Dendritic cell treated with granulocyte-macrophage colony-stimulating factor and Interleukin-4, amounts not matched to agents 40 ng/mL and 50 ng/mL, for 4 days (primary cell): ENCODE results near the gene CACNA2D4.
A peak's percentile ranks its signal among the peaks of the same experiment; 100 is the strongest.

Experiments used
- H3K27ac Mint-ChIP-seq: one replicate; pipeline ENCODE4 v1.8.0; 2022; ENCODE audit warnings: mild to moderate bottlenecking, mixed read lengths
- H3K27me3 Mint-ChIP-seq: one replicate; pipeline ENCODE4 v1.8.0; 2022; ENCODE audit warnings: mild to moderate bottlenecking, mixed read lengths
- H3K36me3 Mint-ChIP-seq: one replicate; pipeline ENCODE4 v1.8.0; 2022; ENCODE audit warnings: low read depth, mixed read lengths
- H3K4me1 Mint-ChIP-seq: one replicate; pipeline ENCODE4 v1.8.0; 2022; ENCODE audit warnings: low read depth, mixed read lengths
- H3K4me3 Mint-ChIP-seq: one replicate; pipeline ENCODE4 v1.8.0; 2022; ENCODE audit warnings: mild to moderate bottlenecking, moderate library complexity, mixed read lengths
- H3K9me3 Mint-ChIP-seq: one replicate; pipeline ENCODE4 v1.8.0; 2022; ENCODE audit warnings: mixed read lengths
- intact Hi-C: fragments of 100-400 bp; cut with micrococcal nuclease; formaldehyde crosslinking; loops from one replicate; pipeline ENCODE4 v1.15.0; 2022

The CACNA2D4 gene

GRCh38 chr12:1794440-1795090 lies 123.9 kb downstream of the CACNA2D4 start:
- Mint-ChIP-seq H3K36me3 (peaks cover 9% of the 10 kb centered on the region), H3K27me3 (no peaks in the 10 kb centered on the region), H3K9me3 (no peaks in the 10 kb centered on the region), H3K27ac (no peak overlapping the region), H3K4me1 (peaks cover 39% of the 10 kb centered on the region), H3K4me3 (no peak overlapping the region)
- intact Hi-C loops, result loop anchor here (5.0 to 10.0 kb wide), 2 partner anchors 128 to 240 kb away; no protein-coding TSS in a partner anchor

GRCh38 chr12:1793426-1794210 lies 124.8 kb downstream of the CACNA2D4 start:
- Mint-ChIP-seq H3K4me3 (no peak overlapping the region), H3K27me3 (no peaks in the 10 kb centered on the region), H3K27ac (no peak overlapping the region), H3K36me3 (peaks cover 17% of the 10 kb centered on the region), H3K9me3 (no peaks in the 10 kb centered on the region), H3K4me1 (peaks cover 35% of the 10 kb centered on the region)
- intact Hi-C loops, result loop anchor here (10.0 kb wide), 1 partner anchor 241 kb away; no protein-coding TSS in a partner anchor

GRCh38 chr12:1792406-1792805 lies 126.0 kb downstream of the CACNA2D4 start:
- Mint-ChIP-seq H3K4me1 (peaks cover 26% of the 10 kb centered on the region), H3K4me3 (no peak overlapping the region), H3K9me3 (no peaks in the 10 kb centered on the region), H3K27ac (no peak overlapping the region), H3K27me3 (no peaks in the 10 kb centered on the region), H3K36me3 (peaks cover 28% of the 10 kb centered on the region)
- intact Hi-C loops, result loop anchor here (10.0 kb wide), 1 partner anchor 242 kb away; no protein-coding TSS in a partner anchor

- Mint-ChIP-seq H3K27ac (no peak overlapping the region), H3K36me3 (peaks cover 39% of the 10 kb centered on the region), H3K4me3 (no peak overlapping the region), H3K4me1 (peaks cover 20% of the 10 kb centered on the region), H3K9me3 (no peaks in the 10 kb centered on the region), H3K27me3 (no peaks in the 10 kb centered on the region)
- intact Hi-C loops, result loop anchor here (1.0 to 10.0 kb wide), 2 partner anchors 139 to 244 kb away; no protein-coding TSS in a partner anchor
Observed at GRCh38 chr12:1791104-1791841, 127.2 kb downstream of the CACNA2D4 start.

GRCh38 chr12:1790444-1790843 lies 128.0 kb downstream of the CACNA2D4 start:
- Mint-ChIP-seq H3K27me3 (no peaks in the 10 kb centered on the region), H3K36me3 (peaks cover 48% of the 10 kb centered on the region), H3K9me3 (no peaks in the 10 kb centered on the region), H3K4me1 (peaks cover 14% of the 10 kb centered on the region), H3K4me3 (no peak overlapping the region), H3K27ac (no peak overlapping the region)
- intact Hi-C loops, result loop anchor here (10.0 kb wide), 1 partner anchor 244 kb away; no protein-coding TSS in a partner anchor

GRCh38 chr12:1787714-1788113 lies 130.7 kb downstream of the CACNA2D4 start:
- intact Hi-C loops, result no loop called here
- H3K4me3 Mint-ChIP-seq, result no peak overlapping the region
- peaks cover 64% of the 10 kb centered on the region for H3K36me3 Mint-ChIP-seq
- H3K27me3 Mint-ChIP-seq, result no peaks in the 10 kb centered on the region
- no peaks in the 10 kb centered on the region for H3K9me3 Mint-ChIP-seq
- H3K27ac Mint-ChIP-seq, result no peak overlapping the region
- H3K4me1 Mint-ChIP-seq, result peaks cover 10% of the 10 kb centered on the region

- Mint-ChIP-seq H3K36me3 (peaks cover 85% of the 10 kb centered on the region), H3K4me3 (no peak overlapping the region), H3K4me1 (no peaks in the 10 kb centered on the region), H3K27me3 (no peaks in the 10 kb centered on the region), H3K9me3 (no peaks in the 10 kb centered on the region), H3K27ac (no peak overlapping the region)
- intact Hi-C loops, result no loop called here
Observed at GRCh38 chr12:1782215-1782614, 136.2 kb downstream of the CACNA2D4 start.

GRCh38 chr12:1781772-1782171 lies 136.7 kb downstream of the CACNA2D4 start:
- Mint-ChIP-seq H3K27me3 (no peaks in the 10 kb centered on the region), H3K36me3 (peaks cover 81% of the 10 kb centered on the region), H3K27ac (no peak overlapping the region), H3K4me1 (no peaks in the 10 kb centered on the region), H3K9me3 (no peaks in the 10 kb centered on the region), H3K4me3 (no peak overlapping the region)
- intact Hi-C loops, result no loop called here

GRCh38 chr12:1779783-1780182 lies 138.7 kb downstream of the CACNA2D4 start:
- H3K4me1 Mint-ChIP-seq, result peaks cover 15% of the 10 kb centered on the region
- H3K27me3 Mint-ChIP-seq, result no peaks in the 10 kb centered on the region
- no peak overlapping the region for H3K27ac Mint-ChIP-seq
- intact Hi-C loops, result no loop called here
- no peak overlapping the region for H3K4me3 Mint-ChIP-seq
- peaks cover 80% of the 10 kb centered on the region for H3K36me3 Mint-ChIP-seq
- no peaks in the 10 kb centered on the region for H3K9me3 Mint-ChIP-seq

- intact Hi-C loops, result no loop called here
- Mint-ChIP-seq H3K4me3 (no peak overlapping the region), H3K4me1 (peaks cover 15% of the 10 kb centered on the region), H3K36me3 (peaks cover 81% of the 10 kb centered on the region), H3K27ac (no peak overlapping the region), H3K27me3 (no peaks in the 10 kb centered on the region), H3K9me3 (no peaks in the 10 kb centered on the region)
Observed at GRCh38 chr12:1778911-1779310, 139.5 kb downstream of the CACNA2D4 start.

- Mint-ChIP-seq H3K27me3 (no peaks in the 10 kb centered on the region), H3K36me3 (peaks cover 79% of the 10 kb centered on the region), H3K4me1 (peaks cover 15% of the 10 kb centered on the region), H3K27ac (no peak overlapping the region), H3K4me3 (no peak overlapping the region), H3K9me3 (no peaks in the 10 kb centered on the region)
- intact Hi-C loops, result no loop called here
Observed at GRCh38 chr12:1777798-1778197, 140.7 kb downstream of the CACNA2D4 start.

GRCh38 chr12:1776170-1776921 lies 142.1 kb downstream of the CACNA2D4 start:
- intact Hi-C loops, result no loop called here
- peak overlapping the region; percentile 24 for H3K27ac Mint-ChIP-seq
- H3K27me3 Mint-ChIP-seq, result no peaks in the 10 kb centered on the region
- H3K4me3 Mint-ChIP-seq, result no peak overlapping the region
- H3K36me3 Mint-ChIP-seq, result peaks cover 77% of the 10 kb centered on the region
- no peaks in the 10 kb centered on the region for H3K9me3 Mint-ChIP-seq
- H3K4me1 Mint-ChIP-seq, result peaks cover 15% of the 10 kb centered on the region

GRCh38 chr12:1773937-1774655 lies 144.4 kb downstream of the CACNA2D4 start:
- no peaks in the 10 kb centered on the region for H3K9me3 Mint-ChIP-seq
- H3K27me3 Mint-ChIP-seq, result no peaks in the 10 kb centered on the region
- intact Hi-C loops, result no loop called here
- H3K4me1 Mint-ChIP-seq, result peaks cover 15% of the 10 kb centered on the region
- no peak overlapping the region for H3K27ac Mint-ChIP-seq
- no peak overlapping the region for H3K4me3 Mint-ChIP-seq
- peaks cover 77% of the 10 kb centered on the region for H3K36me3 Mint-ChIP-seq
